Measurements from ENCODE around the gene KLHL34. TPM values are rescaled to one million over a fixed set of nuclear protein-coding genes. Genes with fewer than 3 reads are reported as not detected.

The KLHL34 gene
- not detected in 2 replicates for total RNA-seq (2012; rRNA removed)

DNA sequence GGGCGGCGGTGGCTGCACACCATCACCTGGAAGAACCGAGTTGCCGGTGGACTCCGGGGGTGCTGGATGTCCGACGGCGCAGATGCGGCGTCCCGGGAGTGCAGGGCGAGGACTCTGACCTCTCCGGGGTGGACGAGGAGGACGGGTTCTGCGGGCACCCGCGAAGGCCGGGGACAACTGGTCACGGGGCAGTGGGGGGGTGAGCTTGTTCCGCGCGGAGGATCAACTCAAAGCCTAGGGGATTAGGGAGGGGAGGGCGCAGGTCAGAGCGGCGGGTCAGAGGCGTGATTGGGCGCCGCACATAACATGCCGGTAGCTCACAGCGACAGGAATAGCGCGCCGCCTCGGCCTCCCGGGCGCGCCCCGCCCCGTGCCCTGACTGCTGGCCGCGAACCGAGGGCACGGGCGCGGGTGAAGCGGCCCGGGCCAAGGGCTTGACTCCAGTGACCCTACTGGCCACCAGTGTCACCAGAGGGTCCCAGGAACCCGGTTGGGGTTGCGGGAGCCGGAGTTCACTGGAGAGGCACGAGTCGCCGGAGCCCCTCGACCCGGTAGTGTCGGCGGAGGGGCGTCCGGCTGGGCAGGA, at the start of gene KLHL34:
TSS of gene KLHL34 (minus strand) at position 179 of the 586 bp plus-strand sequence. CDS start 542 bp downstream, outside the sequence.
- peaks cover 5% of the 10 kb centered on the region for H3K4me1 ChIP-seq (ENCODE audit: control insufficient read depth, insufficient read depth, low read length)
- H3K4me3 ChIP-seq (ENCODE audit: low read length): peak within 1 kb of the TSS; percentile 63
- no peaks in the 10 kb centered on the region for H3K27me3 ChIP-seq (ENCODE audit: control insufficient read depth, insufficient read depth, low read length)
- H3K9me3 ChIP-seq (replicated peaks; ENCODE audit: low read length): no peaks in the 10 kb centered on the region
- peak within 1 kb of the TSS; percentile 53 for H3K9ac ChIP-seq (ENCODE audit: low read depth, low read length)
- H3K36me3 ChIP-seq (ENCODE audit: insufficient read depth, low read length): no peaks in the 10 kb centered on the region
- peak within 1 kb of the TSS; percentile 80 for H3K4me2 ChIP-seq (ENCODE audit: low read length)

GRCh38 chrX:21705225-21705624, 47.1 kb upstream of the KLHL34 start:
- Histone ChIP-seq H3K4me2 (ENCODE audit: low read length) (no peak overlapping the region), H3K27me3 (ENCODE audit: control insufficient read depth, insufficient read depth, low read length) (no peaks in the 10 kb centered on the region), H3K4me3 (ENCODE audit: low read length) (no peak overlapping the region), H3K9ac (ENCODE audit: low read depth, low read length) (no peak overlapping the region), H3K4me1 (ENCODE audit: control insufficient read depth, insufficient read depth, low read length) (no peaks in the 10 kb centered on the region), H3K36me3 (ENCODE audit: insufficient read depth, low read length) (no peaks in the 10 kb centered on the region), H3K9me3 (replicated peaks; ENCODE audit: low read length) (no peaks in the 10 kb centered on the region)

DNA sequence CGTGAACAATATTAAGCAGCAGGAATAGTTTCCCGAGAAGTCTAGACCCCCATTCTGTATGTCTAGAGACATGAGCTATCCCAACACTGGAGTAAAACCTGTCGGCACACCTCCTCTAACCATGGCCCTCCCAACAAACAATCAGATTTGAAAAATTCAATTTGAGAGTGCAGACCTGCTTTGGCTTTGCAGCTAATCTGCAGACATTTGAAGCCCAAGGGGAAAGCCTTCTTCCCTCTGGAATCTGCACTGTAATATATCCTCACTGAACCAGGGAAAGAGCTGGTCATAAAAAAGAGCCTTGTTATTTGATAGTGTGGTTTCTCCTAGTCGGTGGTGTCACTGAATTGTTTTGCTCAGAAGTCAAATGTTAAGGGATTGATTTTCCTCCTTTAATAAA, 44.6 kb upstream of the KLHL34 start:
- H3K36me3 ChIP-seq (ENCODE audit: insufficient read depth, low read length): no peaks in the 10 kb centered on the region
- H3K4me1 ChIP-seq (ENCODE audit: control insufficient read depth, insufficient read depth, low read length): no peaks in the 10 kb centered on the region
- H3K27me3 ChIP-seq (ENCODE audit: control insufficient read depth, insufficient read depth, low read length): no peaks in the 10 kb centered on the region

DNA sequence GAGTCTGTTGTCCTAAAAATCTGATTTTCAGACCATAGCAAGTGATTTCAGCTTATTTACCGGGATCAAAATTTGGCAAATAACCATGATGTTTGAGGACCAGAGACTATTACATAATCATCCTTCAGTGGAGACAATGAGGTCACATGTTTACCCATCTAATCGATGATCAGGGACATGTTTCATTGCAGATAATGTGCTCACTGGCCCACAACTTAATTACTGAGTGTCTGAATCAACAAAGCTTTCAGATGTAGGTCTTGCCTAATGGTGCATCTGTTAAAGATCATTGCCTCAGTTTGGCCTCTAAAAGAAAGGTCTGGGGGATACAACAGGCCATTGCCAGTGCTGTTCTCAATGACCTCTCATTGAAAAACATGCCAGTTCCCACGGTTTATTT, 42.8 kb upstream of the KLHL34 start:
- Histone ChIP-seq H3K27me3 (ENCODE audit: control insufficient read depth, insufficient read depth, low read length) (no peaks in the 10 kb centered on the region), H3K4me3 (ENCODE audit: low read length) (no peak overlapping the region), H3K9ac (ENCODE audit: low read depth, low read length) (no peak overlapping the region)

More for the DNA sequence above, 44.6 kb upstream of the KLHL34 start:
- Histone ChIP-seq H3K4me3 (ENCODE audit: low read length) (no peak overlapping the region), H3K9me3 (replicated peaks; ENCODE audit: low read length) (no peaks in the 10 kb centered on the region), H3K9ac (ENCODE audit: low read depth, low read length) (no peak overlapping the region), H3K4me2 (ENCODE audit: low read length) (no peak overlapping the region)

GRCh38 chrX:21700275-21700674, 42.1 kb upstream of the KLHL34 start:
- no peak overlapping the region for H3K9ac ChIP-seq (ENCODE audit: low read depth, low read length)
- no peaks in the 10 kb centered on the region for H3K27me3 ChIP-seq (ENCODE audit: control insufficient read depth, insufficient read depth, low read length)
- H3K36me3 ChIP-seq (ENCODE audit: insufficient read depth, low read length): no peaks in the 10 kb centered on the region
- no peaks in the 10 kb centered on the region for H3K4me1 ChIP-seq (ENCODE audit: control insufficient read depth, insufficient read depth, low read length)
- no peak overlapping the region for H3K4me3 ChIP-seq (ENCODE audit: low read length)
- H3K4me2 ChIP-seq (ENCODE audit: low read length): no peak overlapping the region
- H3K9me3 ChIP-seq (replicated peaks; ENCODE audit: low read length): no peaks in the 10 kb centered on the region

More for the DNA sequence above, 42.8 kb upstream of the KLHL34 start:
- Histone ChIP-seq H3K4me1 (ENCODE audit: control insufficient read depth, insufficient read depth, low read length) (no peaks in the 10 kb centered on the region), H3K4me2 (ENCODE audit: low read length) (no peak overlapping the region), H3K36me3 (ENCODE audit: insufficient read depth, low read length) (no peaks in the 10 kb centered on the region), H3K9me3 (replicated peaks; ENCODE audit: low read length) (no peaks in the 10 kb centered on the region)

- Histone ChIP-seq H3K9me3 (replicated peaks; ENCODE audit: low read length) (no peaks in the 10 kb centered on the region), H3K4me1 (ENCODE audit: control insufficient read depth, insufficient read depth, low read length) (no peaks in the 10 kb centered on the region), H3K27me3 (ENCODE audit: control insufficient read depth, insufficient read depth, low read length) (no peaks in the 10 kb centered on the region), H3K4me2 (ENCODE audit: low read length) (no peak overlapping the region), H3K36me3 (ENCODE audit: insufficient read depth, low read length) (no peaks in the 10 kb centered on the region), H3K9ac (ENCODE audit: low read depth, low read length) (no peak overlapping the region), H3K4me3 (ENCODE audit: low read length) (no peak overlapping the region)
Observed at GRCh38 chrX:21699136-21699535, 41.0 kb upstream of the KLHL34 start.

DNA sequence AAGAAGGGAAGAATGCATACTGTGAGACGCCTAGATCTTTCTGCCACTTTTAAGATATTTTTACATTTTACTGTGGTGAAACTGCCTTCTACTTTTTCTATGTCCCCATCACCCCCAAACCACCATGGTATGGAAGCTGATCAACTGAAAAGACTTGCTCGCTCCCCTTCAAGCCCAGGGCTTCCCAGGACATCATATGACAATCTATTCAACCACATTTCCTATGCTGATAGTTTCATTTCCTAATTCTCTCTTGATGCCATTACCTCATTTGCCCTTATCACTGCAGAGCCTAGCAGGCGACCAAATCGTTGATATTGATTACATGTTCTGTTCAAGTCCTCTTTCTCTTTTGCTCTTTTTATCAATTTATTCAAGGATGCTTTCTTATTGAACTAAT, 40.1 kb upstream of the KLHL34 start:
- no peak overlapping the region for H3K4me3 ChIP-seq (ENCODE audit: low read length)
- H3K27me3 ChIP-seq (ENCODE audit: control insufficient read depth, insufficient read depth, low read length): no peaks in the 10 kb centered on the region
- no peak overlapping the region for H3K4me2 ChIP-seq (ENCODE audit: low read length)
- H3K9me3 ChIP-seq (replicated peaks; ENCODE audit: low read length): no peaks in the 10 kb centered on the region
- no peaks in the 10 kb centered on the region for H3K36me3 ChIP-seq (ENCODE audit: insufficient read depth, low read length)
- H3K9ac ChIP-seq (ENCODE audit: low read depth, low read length): no peak overlapping the region
- no peaks in the 10 kb centered on the region for H3K4me1 ChIP-seq (ENCODE audit: control insufficient read depth, insufficient read depth, low read length)

GRCh38 chrX:21691512-21692018, 33.4 kb upstream of the KLHL34 start:
- Histone ChIP-seq H3K4me3 (ENCODE audit: low read length) (no peak overlapping the region), H3K36me3 (ENCODE audit: insufficient read depth, low read length) (no peaks in the 10 kb centered on the region), H3K4me2 (ENCODE audit: low read length) (no peak overlapping the region), H3K9ac (ENCODE audit: low read depth, low read length) (no peak overlapping the region), H3K27me3 (ENCODE audit: control insufficient read depth, insufficient read depth, low read length) (no peaks in the 10 kb centered on the region), H3K9me3 (replicated peaks; ENCODE audit: low read length) (no peaks in the 10 kb centered on the region), H3K4me1 (ENCODE audit: control insufficient read depth, insufficient read depth, low read length) (no peaks in the 10 kb centered on the region)

- Histone ChIP-seq H3K9ac (ENCODE audit: low read depth, low read length) (no peak overlapping the region), H3K27me3 (ENCODE audit: control insufficient read depth, insufficient read depth, low read length) (no peaks in the 10 kb centered on the region), H3K36me3 (ENCODE audit: insufficient read depth, low read length) (no peaks in the 10 kb centered on the region), H3K4me1 (ENCODE audit: control insufficient read depth, insufficient read depth, low read length) (peaks cover 2% of the 10 kb centered on the region), H3K4me3 (ENCODE audit: low read length) (no peak overlapping the region), H3K9me3 (replicated peaks; ENCODE audit: low read length) (no peaks in the 10 kb centered on the region), H3K4me2 (ENCODE audit: low read length) (no peak overlapping the region)
Observed at GRCh38 chrX:21683941-21684340, 25.8 kb upstream of the KLHL34 start.

DNA sequence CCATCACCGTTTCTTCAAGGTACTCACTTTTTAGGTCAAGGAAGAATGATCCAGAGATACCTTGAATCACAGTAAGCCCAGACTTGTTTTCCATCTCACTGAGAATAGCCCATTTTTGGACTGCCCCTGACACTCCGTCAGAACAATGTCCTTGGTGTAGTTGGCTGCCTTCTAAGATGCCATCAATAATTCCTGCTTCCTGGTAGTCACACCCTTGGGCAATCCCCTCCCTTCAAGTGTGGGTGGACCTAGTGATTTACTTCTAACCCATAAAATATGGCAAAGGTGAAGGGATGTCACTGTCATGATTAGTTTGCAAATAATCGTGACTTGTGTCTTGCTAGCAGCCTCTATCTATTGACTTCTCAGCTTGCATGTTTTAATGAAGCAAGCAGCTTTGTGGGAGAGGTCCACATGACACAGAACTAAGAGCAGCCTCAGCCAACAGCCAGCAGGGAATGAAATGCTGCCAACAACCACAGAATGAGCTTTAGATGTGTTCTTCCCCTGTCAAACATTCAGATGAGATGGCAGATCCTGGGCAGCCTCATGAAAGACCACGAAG, 20.0 kb upstream of the KLHL34 start:
- no peak overlapping the region for H3K9ac ChIP-seq (ENCODE audit: low read depth, low read length)
- no peak overlapping the region for H3K4me2 ChIP-seq (ENCODE audit: low read length)
- no peaks in the 10 kb centered on the region for H3K9me3 ChIP-seq (replicated peaks; ENCODE audit: low read length)
- H3K36me3 ChIP-seq (ENCODE audit: insufficient read depth, low read length): no peaks in the 10 kb centered on the region
- no peaks in the 10 kb centered on the region for H3K27me3 ChIP-seq (ENCODE audit: control insufficient read depth, insufficient read depth, low read length)
- H3K4me3 ChIP-seq (ENCODE audit: low read length): no peak overlapping the region
- H3K4me1 ChIP-seq (ENCODE audit: control insufficient read depth, insufficient read depth, low read length): no peaks in the 10 kb centered on the region

GRCh38 chrX:21675931-21676330, 17.8 kb upstream of the KLHL34 start:
- H3K4me1 ChIP-seq (ENCODE audit: control insufficient read depth, insufficient read depth, low read length): no peaks in the 10 kb centered on the region
- H3K4me3 ChIP-seq (ENCODE audit: low read length): no peak overlapping the region
- H3K9me3 ChIP-seq (replicated peaks; ENCODE audit: low read length): no peaks in the 10 kb centered on the region

More at GRCh38 chrX:21675931-21676330, 17.8 kb upstream of the KLHL34 start:
- Histone ChIP-seq H3K4me2 (ENCODE audit: low read length) (no peak overlapping the region), H3K36me3 (ENCODE audit: insufficient read depth, low read length) (no peaks in the 10 kb centered on the region), H3K27me3 (ENCODE audit: control insufficient read depth, insufficient read depth, low read length) (no peaks in the 10 kb centered on the region), H3K9ac (ENCODE audit: low read depth, low read length) (no peak overlapping the region)
